Activated CD4-positive, CD25-positive, alpha-beta regulatory T cell treated with anti-CD3 and anti-CD28 coated beads, Interleukin-2, amount 50 U/mL, for 24 hours (primary cell): Measurements from ENCODE around the gene ETV3.
A peak's percentile ranks its signal among the peaks of the same experiment; 100 is the strongest.

ENCODE experiments used
- ATAC-seq, 2 donors: fragments of 150-1000 bp; cut with Tn5 transposase; one replicate each; pipeline ENCODE4 v1.10.0; 2021; ENCODE audit warnings: mild to moderate bottlenecking in 1 of 2, moderate library complexity in 1 of 2

The ETV3 gene

GRCh38 chr1:157137408-157138219 lies 581 bp downstream of the ETV3 start:
- ATAC-seq: peak in 1 of 2 donors; percentile 6

DNA sequence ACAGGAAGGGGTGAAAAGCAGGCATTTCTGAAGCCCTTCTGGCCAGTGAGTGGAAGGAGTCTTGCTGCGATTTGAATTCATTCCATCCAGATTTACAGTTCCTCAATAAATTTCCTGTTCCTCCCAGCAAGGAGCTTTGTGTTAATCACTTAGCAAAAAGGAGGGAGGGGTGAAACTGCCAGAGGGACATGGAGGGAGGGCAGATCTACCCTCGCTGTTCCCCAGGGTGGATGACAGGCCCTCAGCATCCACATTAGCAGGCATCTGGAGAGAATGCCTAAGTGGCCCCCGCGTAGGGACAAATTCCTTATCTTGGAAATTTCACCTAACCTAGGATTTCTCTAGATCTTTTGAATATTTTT lies 1.2 kb downstream of the ETV3 start:
- no peak for ATAC-seq

DNA sequence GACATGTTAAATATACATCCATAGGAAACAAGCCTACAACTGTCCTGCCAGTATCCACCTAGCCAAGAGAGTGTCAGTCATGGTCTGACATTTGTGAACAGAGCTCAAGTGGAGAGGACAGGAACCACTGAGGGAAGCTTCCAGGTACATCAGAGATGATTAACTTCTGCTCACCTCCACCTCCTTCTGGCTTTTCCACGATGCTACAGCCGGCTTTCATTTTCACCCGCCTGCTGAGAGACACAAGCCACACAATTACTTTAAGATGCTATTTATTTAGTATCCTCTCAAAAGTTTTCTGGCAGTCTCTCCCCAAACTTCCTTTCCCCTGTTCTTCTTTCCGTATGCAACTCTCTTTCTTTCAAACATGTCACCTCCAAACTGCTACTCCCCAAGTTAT lies 2.1 kb downstream of the ETV3 start:
- no peak for ATAC-seq

GRCh38 chr1:157135646-157136045 lies 2.5 kb downstream of the ETV3 start:
- no peak for ATAC-seq

GRCh38 chr1:157135070-157135469 lies 3.1 kb downstream of the ETV3 start:
- no peak for ATAC-seq

DNA sequence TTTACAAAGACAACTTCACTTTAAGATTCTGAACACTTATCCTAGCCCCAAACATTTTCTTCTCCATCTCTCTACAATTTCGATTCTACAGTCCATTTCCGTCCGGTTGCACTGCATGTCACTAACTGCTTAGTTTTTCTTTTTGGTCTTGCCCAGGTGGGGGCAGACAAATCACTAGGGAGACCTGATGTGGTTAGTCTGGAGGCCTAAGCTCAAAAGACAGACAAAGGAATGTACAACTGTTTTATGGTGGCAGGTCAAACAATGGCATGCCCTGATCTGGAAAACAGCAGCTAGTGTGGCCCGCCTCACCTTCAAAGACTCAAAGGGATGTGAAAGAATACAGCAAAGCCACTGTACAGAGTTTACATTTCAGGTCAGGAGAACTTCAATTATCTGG lies 3.8 kb downstream of the ETV3 start:
- no peak for ATAC-seq

GRCh38 chr1:157133426-157133825 lies 4.8 kb downstream of the ETV3 start:
- ATAC-seq: no peak

- ATAC-seq: no peak
These were observed 5.5 kb downstream of the ETV3 start for GRCh38 chr1:157132616-157133167.

DNA sequence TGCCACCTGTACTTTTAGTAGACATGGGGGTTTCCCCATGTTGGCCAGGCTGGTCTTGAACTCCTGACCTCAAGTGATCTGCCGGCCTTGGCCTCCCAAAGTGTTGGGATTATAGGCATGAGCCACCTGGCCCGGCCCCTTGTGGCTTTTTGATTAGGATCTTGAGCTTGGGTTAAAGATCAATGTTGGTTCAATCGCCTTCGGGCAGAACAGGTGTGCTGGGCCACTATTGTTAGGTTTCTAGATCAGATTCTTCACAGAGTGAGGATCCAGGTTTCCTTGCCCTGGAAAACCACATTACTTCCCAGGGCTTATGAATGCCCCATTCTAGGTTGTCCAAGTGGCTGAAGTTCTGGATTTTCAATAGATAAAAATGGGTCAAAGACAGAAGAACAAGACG lies 6.1 kb downstream of the ETV3 start:
- no peak for ATAC-seq

DNA sequence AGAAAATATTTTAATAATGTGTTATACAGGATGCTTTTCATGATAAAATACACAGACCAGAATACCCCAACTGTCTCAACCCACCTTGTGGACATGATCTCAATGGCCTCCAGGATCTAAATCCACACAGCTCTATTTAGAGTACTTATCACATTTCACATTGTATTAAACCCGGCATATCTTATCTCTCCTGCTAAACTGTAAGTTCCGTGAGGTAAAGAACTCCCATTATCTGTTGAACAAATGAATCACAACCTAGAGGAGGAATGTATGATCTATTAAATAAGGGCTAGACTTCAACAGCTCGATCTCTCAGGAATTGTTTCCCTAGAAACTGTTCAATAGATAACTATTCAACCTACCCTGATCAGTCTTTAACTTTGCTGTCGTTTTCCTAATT lies 6.9 kb downstream of the ETV3 start:
- ATAC-seq: no peak

DNA sequence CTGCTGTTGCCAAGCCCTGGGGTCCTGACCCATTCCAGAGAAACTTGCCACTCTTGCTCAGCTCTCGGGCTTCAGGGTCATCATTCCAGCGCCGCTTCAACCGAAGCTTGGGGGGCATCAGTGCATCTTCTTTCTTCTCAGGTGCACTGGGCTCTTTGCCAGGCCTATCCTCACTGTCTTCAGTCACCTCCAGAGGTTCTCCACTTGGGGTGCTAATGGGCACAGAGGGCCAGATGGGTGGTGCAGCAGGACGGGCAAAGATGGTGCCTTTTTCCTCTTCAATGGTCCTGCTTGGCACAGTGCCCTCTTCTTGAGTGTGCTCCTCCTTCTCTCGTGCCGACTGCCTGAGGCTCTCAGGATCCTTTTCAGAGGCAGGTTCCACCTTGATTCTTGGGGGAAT lies 13.3 kb downstream of the ETV3 start:
- ATAC-seq: no peak

- no peak for ATAC-seq
These were observed 18.7 kb downstream of the ETV3 start for GRCh38 chr1:157119448-157119847.

DNA sequence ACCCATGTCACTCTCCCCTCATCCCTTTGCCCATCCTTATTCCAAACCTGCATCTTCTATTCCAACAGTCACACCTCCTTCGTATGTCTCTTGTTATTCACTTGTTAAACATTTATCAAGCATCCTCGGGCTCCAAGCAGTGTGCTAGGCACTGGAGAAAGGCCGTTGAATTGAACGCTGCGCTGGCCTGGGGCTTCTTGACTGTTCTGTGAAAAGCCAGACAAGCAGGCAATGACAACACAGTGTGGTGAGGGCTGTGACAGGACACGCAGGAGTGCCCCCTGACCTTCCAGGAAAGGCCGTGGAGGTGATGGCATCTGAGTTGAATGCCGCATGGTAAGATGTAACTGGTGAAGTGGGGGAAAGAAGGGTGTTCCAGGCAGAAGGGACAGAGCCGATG lies 19.2 kb downstream of the ETV3 start:
- no peak for ATAC-seq

DNA sequence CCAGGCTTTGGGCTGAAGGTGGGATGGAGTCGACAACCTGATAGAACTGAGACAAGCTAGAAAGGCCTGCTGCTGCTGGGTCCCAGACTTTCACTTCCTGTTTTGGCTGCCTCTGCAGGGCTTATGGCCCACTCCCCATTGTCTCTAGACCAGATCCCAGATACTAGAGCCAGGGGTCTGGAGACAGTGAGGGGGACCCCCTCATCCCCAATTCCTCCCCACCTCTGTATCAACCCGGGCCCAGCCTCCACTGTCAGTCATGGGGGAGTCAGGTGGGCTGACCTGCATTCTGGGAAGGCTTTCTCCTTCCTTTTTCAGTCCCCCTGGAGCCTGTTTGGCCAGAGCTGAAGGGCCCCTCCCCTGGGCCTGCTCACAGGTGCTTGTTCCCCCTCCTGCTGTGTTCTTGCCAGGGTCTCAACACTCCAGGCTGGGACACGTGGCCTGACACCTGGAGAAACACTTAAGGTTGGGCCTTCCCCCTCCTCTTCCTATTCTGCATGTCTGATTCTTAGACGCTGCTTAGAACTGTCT lies 20.6 kb downstream of the ETV3 start:
- ATAC-seq: no peak

DNA sequence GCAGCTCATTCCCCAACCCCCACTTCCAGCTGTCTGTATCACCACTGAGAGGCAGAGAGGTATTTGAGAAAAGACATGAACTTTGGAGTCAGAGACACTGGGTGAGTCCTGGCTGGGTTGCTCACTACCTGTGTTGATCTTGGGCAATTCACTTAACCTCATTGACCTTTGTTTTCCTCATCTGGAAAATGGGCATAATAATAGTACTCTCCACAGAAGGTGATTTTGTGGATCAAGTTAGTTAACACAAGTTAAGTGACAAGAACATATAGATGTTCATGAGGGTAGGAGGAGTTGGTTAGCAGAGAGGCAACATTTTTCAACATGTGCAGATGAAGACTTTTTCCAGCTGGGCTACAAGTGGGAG lies 21.5 kb downstream of the ETV3 start:
- no peak for ATAC-seq

DNA sequence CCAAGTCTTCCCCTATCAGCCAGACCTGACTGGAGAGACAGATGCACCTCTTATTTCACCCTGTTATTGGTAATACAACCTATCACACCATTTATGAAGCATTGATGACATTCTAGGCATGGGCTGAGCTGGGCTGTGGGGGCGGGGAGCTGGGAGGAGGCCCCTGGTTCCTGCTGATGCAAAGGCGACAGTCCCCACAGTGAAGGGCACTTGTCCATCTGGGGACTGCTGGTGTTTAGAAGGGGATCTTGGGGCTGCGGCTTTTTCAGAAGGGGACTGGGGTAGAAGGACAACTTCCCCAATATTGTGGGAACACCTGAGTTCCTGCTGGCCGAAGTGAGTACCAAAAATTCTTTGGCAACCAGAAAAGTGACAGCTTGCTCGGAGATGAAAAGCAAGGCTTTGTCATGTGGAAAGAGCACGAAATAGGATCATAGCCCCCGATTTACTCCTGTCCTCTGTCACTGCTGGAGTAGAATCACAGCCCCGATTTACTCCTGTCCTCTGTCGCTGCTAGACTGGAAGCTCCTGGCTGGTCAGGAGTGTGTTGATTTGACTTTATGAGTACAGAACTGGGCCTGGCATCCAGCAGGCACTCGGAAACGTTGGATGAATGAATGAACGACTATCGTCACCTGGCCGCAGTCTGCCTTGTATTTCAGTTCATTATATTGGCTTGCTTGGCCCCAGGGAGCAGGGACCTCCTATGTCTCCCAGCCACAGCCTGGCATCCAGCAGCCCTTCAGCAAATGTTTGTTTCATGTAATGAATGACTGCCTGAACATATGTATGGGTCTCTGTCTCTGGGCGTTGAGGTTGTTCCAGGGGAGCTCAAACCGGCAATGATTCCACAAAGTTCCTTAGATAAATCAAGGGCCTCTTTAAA lies 22.1 kb downstream of the ETV3 start:
- ATAC-seq: no peak

DNA sequence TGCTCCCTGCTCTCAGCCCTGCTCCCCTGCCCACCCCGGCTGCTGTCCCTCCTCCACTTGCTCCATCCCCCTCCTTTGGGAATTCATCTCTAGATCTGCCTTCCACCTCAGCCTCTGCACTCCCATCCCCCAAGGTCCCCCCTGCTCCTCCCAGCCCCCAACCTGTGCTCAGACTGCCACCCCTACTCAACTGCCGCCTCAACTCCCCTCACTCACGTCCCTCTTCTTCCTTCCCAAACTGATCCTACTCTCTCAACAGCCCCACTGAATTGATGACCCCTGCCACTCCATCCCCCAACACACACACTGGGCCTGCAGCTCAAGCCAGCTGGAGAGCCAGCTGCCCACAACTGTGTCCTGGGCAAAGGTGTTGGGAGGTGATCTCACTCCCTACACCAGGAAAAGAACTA lies 22.8 kb downstream of the ETV3 start:
- no peak for ATAC-seq

DNA sequence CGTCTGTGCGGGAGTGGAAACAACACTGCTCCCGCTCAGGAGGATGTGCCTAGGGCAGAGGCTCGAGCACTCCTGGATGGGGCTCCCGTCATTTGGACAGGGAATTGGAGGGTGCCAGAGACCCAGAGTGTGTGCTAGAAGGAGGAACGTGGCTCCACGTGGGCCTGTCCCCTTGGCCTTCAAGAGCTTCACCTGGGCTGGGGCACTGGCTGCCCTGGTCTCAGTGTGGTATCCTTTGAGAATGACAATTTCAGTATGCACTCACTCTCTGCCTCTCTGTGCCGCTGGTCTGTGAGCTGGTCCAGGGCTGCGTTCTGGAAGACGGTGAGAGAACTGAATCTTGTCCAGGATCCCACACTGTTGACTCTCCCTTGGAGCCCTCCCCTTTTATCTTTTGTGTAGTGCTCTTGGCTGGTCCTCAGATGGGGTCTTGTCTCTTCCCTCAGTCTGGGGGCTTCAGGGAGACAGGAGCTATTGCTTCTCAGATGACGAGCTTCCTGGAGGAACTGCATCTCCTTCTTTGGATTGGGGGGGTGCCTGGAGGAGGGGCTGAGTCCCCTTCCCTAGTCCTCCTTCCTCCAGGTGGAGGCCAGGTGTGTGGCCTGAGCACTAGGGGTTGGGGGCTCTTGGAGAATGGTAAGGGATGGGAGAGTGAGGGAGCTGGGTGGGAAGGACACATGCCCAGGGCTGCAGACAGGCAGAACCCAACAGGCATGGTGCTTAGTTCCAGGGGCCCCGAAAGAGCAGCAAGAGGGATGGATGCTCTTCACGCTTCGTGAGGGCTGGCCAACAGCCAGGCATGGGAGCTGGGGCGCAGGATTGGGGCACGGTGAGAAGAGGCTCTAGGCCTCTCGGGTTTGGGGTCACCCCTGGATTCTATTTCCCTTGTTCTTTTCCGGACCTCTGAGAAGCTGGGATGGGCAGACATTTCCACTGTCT lies 23.7 kb downstream of the ETV3 start:
- ATAC-seq: no peak

- ATAC-seq: no peak
These were observed 24.6 kb downstream of the ETV3 start for GRCh38 chr1:157113631-157114030.

DNA sequence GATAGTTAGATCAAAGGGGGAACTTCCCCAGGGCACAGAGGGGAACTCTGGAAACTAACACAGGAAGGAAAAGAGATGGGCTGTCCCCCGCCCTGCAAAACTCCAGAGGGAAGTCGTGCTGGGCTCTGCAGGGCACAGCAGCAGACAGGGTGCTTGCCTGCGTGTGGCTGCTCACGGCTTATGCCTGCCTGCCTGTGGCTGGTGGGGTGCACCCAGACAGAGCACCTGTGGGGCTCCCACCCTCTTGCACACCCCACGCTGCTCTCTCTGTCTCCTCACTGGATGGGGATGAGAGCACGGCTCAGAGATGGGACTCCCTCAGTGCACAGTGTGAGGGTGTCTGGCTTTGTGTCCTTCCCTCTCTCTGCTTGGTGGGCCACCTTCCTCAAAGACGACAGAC lies 25.1 kb downstream of the ETV3 start:
- ATAC-seq: no peak

DNA sequence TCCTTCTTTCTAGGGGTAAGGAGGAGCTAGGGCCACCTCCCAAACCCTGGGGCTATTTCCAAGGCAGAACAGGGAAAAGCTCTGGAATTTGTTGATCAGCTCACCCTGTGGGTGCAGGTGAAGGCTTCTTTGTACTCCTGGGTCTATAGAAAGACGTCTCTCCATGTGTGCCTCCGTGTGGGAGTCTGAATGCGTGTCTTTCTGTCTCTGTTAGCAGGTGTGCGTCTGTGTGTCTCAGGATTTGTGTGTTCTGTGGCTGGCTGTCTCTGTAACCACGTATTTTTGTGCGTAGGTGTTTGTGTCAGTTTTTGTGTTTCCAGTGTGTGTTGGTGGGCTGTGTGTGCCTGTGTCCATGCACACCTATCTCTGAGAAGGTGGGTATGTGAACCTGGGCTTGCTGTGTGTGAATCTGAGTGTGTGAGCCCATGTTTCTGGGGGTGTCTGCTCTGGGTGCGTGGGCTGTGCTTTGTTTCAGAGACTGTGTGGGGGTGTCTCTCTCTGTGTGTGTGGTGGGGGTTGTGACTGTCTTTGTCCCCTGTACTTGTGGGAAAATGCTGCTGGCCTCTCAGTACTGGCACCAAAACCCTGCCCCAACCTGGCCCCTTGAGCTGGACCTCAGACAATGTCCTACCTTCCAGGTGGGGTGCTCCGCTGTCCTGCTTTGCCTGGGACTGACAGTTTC lies 25.9 kb downstream of the ETV3 start:
- no peak for ATAC-seq
